ENCODE measurements around the gene COQ5.

- TF ChIP-seq YY1 (IDR thresholded peaks at IDR 0.05; ENCODE audit: insufficient read depth, insufficient read length) (no peak), SUZ12 (IDR thresholded peaks at IDR 0.05; ENCODE audit: extremely low read depth, insufficient read depth, insufficient read length) (no peak)
Observed at GRCh38 chr12:120542166-120542565, 13.2 kb upstream of the COQ5 start.

Measured in NT2/D1 (cell line).